SU-DHL-6 (cell line): Measurements from ENCODE around the gene MROH7.

Experiments used
- H2AFZ ChIP-seq: fragments of 200-600 bp; sonication (generic); 2 replicates; pipeline ENCODE4 v1.6.1; 2014; ENCODE audit warnings: low read depth, mild to moderate bottlenecking, moderate library complexity, mixed read lengths, antibody characterized with exemption, low read length; ENCODE audit not compliant: severe bottlenecking
- H3F3A ChIP-seq: fragments of 200-600 bp; shearing (Covaris generic); 2 replicates; pipeline ENCODE4 v1.6.0; 2016; ENCODE audit warnings: antibody characterized with exemption, mild to moderate bottlenecking; ENCODE audit not compliant: insufficient read depth
- H3K27ac ChIP-seq: fragments of 200-600 bp; sonication (generic); 2 replicates; pipeline ENCODE4 v1.5.1; 2016; ENCODE audit warnings: low read depth, mild to moderate bottlenecking, low read length, moderate library complexity, mixed read lengths
- H3K27me3 ChIP-seq: fragments of 200-600 bp; sonication (generic), shearing (Covaris generic); 2 replicates; pipeline ENCODE4 v1.6.0; 2014; ENCODE audit warnings: mild to moderate bottlenecking, low read length
- H3K36me3 ChIP-seq: fragments of 200-600 bp; sonication (generic); 2 replicates; pipeline ENCODE4 v1.6.1; 2014; ENCODE audit warnings: mild to moderate bottlenecking, low read length, mixed read lengths
- H3K4me2 ChIP-seq: fragments of 300-600, 200-600 bp; shearing (Covaris generic), sonication (generic); 2 replicates; pipeline ENCODE4 v1.6.0; 2014; ENCODE audit warnings: low read length, low read depth, mild to moderate bottlenecking; ENCODE audit not compliant: poor library complexity, severe bottlenecking
- H3K4me3 ChIP-seq: fragments of 200-600 bp; sonication (generic); 2 replicates; pipeline ENCODE4 v1.5.1; 2014; ENCODE audit warnings: antibody characterized with exemption, low read length, mild to moderate bottlenecking, mixed read lengths; ENCODE audit not compliant: insufficient read depth, poor library complexity, severe bottlenecking
- H3K79me2 ChIP-seq: fragments of 200-600 bp; sonication (generic); 2 replicates; pipeline ENCODE4 v1.6.1; 2014; ENCODE audit warnings: mild to moderate bottlenecking, low read length, moderate library complexity; ENCODE audit not compliant: insufficient read depth
- H3K9ac ChIP-seq: fragments of 200-600 bp; sonication (generic); 2 replicates; pipeline ENCODE4 v1.7.0; 2014; ENCODE audit warnings: mild to moderate bottlenecking, low read length
- H3K9me2 ChIP-seq: fragments of 200-600 bp; sonication (generic); replicated peaks from 2 replicates; pipeline ENCODE4 v1.6.1; 2014; ENCODE audit warnings: low read length; ENCODE audit not compliant: insufficient read depth
- H3K9me3 ChIP-seq: fragments of 200-600 bp; sonication (generic); 2 replicates; pipeline ENCODE4 v1.6.1; 2014; ENCODE audit warnings: low read length, mixed read lengths; ENCODE audit not compliant: insufficient read depth
- H4K20me1 ChIP-seq: fragments of 200-600 bp; sonication (generic); 2 replicates; pipeline ENCODE4 v1.6.1; 2014; ENCODE audit warnings: low read depth, mild to moderate bottlenecking, antibody characterized with exemption, low read length, moderate library complexity, mixed read lengths
- CTCF ChIP-seq: fragments of 200-600 bp; sonication (generic); IDR thresholded peaks from one replicate; pipeline ENCODE4 v1.5.1; 2017; ENCODE audit warnings: antibody characterized with exemption, mild to moderate bottlenecking, low read length, moderate library complexity; ENCODE audit not compliant: insufficient read depth, poor library complexity, severe bottlenecking
- EZH2phosphoT487 ChIP-seq: fragments of 200-600 bp; sonication (generic), shearing (Covaris generic); conservative IDR thresholded peaks from 2 replicates; pipeline ENCODE4 v1.6.1; 2018; ENCODE audit warnings: mild to moderate bottlenecking, antibody characterized with exemption, low read length, moderate library complexity, mixed read lengths

Gene MROH7

GRCh38 chr1:54652168-54652567 lies 10.6 kb downstream of the MROH7 start:
- Histone ChIP-seq H3K79me2 (no peaks in the 10 kb centered on the region), H3K27me3 (no peaks in the 10 kb centered on the region), H3K4me3 (no peak overlapping the region), H3K4me2 (no peak overlapping the region), H3F3A (no peaks in the 10 kb centered on the region), H3K9ac (no peak overlapping the region), H3K36me3 (no peaks in the 10 kb centered on the region), H2AFZ (no peak overlapping the region), H4K20me1 (no peaks in the 10 kb centered on the region), H3K27ac (no peak overlapping the region), H3K9me2 (no peaks in the 10 kb centered on the region), H3K9me3 (no peaks in the 10 kb centered on the region)
- no peak for TF ChIP-seq EZH2phosphoT487
- no peak for TF ChIP-seq CTCF

GRCh38 chr1:54653036-54653435 lies 11.4 kb downstream of the MROH7 start:
- H3K27ac ChIP-seq, result no peak overlapping the region
- H3K4me2 ChIP-seq, result no peak overlapping the region
- H3K4me3 ChIP-seq, result no peak overlapping the region
- no peaks in the 10 kb centered on the region for H3K27me3 ChIP-seq
- TF ChIP-seq CTCF, result no peak
- TF ChIP-seq EZH2phosphoT487, result no peak
- H3K9ac ChIP-seq, result no peak overlapping the region
- peaks cover under 1% of the 10 kb centered on the region; the same call in 1 of the 2 replicates for H3K9me3 ChIP-seq
- no peak overlapping the region for H2AFZ ChIP-seq
- H3K36me3 ChIP-seq, result no peaks in the 10 kb centered on the region
- no peaks in the 10 kb centered on the region for H3F3A ChIP-seq
- H3K9me2 ChIP-seq, result no peaks in the 10 kb centered on the region
- no peaks in the 10 kb centered on the region for H4K20me1 ChIP-seq
- no peaks in the 10 kb centered on the region for H3K79me2 ChIP-seq

- Histone ChIP-seq H3K27ac (no peak overlapping the region), H3F3A (no peaks in the 10 kb centered on the region), H3K9me3 (peaks cover 7% of the 10 kb centered on the region; the same call in 1 of the 2 replicates), H3K9me2 (no peaks in the 10 kb centered on the region), H2AFZ (no peak overlapping the region), H3K27me3 (no peaks in the 10 kb centered on the region), H3K79me2 (no peaks in the 10 kb centered on the region), H3K9ac (no peak overlapping the region), H3K4me2 (no peak overlapping the region), H4K20me1 (no peaks in the 10 kb centered on the region), H3K4me3 (no peak overlapping the region), H3K36me3 (no peaks in the 10 kb centered on the region)
- no peak for TF ChIP-seq CTCF
- TF ChIP-seq EZH2phosphoT487, result no peak
Observed at GRCh38 chr1:54658164-54658913, 16.8 kb downstream of the MROH7 start.
